ENCODE results near the gene TLN1. TPM values are rescaled to one million over a fixed set of nuclear protein-coding genes. Genes with fewer than 3 reads are reported as not detected.

The TLN1 gene
- total and polyA plus RNA-seq, 10 of the 15 experiments (the other 5 are each of a cell fraction or from before 2014, with no cell fraction given) = 11.6 to 305 (median 71.9) TPM

- no peak; the same call in 1 of the 2 replicates for TF ChIP-seq ZNF687 (IDR thresholded peaks at IDR 0.05)
- TF ChIP-seq CBX5 (IDR thresholded peaks at IDR 0.05; ENCODE audit: low read depth) = no peak
- 0 out of 2 replicates have a peak, but pooled peaks have one; percentile 40 for TF ChIP-seq ZNF207 (IDR thresholded peaks at IDR 0.05; ENCODE audit: borderline replicate concordance)
- TF ChIP-seq NBN (IDR thresholded peaks at IDR 0.05) = peak; percentile 85
- TF ChIP-seq SIX5 (IDR thresholded peaks at IDR 0.05; ENCODE audit: low read depth, low read length, severe bottlenecking) = no peak
- no peak for TF ChIP-seq CEBPB (IDR thresholded peaks at IDR 0.05; ENCODE audit: borderline replicate concordance in 1 of 2, low read depth in 2 of 2, low read length in 2 of 2)
- no peak for TF ChIP-seq FOS (IDR thresholded peaks at IDR 0.05; ENCODE audit: borderline replicate concordance, extremely low read depth, insufficient read length)
- no peak for TF ChIP-seq SREBF1 (IDR thresholded peaks at IDR 0.05; ENCODE audit: low read length)
- TF ChIP-seq FOXM1 (IDR thresholded peaks at IDR 0.05; ENCODE audit: low read depth, low read length) = no peak
- no peak for TF ChIP-seq RELA (IDR thresholded peaks at IDR 0.05; ENCODE audit: borderline replicate concordance, partially characterized antibody)
- TF ChIP-seq DPF2 (IDR thresholded peaks at IDR 0.05) = peak; percentile 53; the same call in 1 of the 2 replicates
- TF ChIP-seq ZSCAN29 (IDR thresholded peaks at IDR 0.05) = no peak
- peak; percentile 74 for TF ChIP-seq PBX3 (IDR thresholded peaks at IDR 0.05; ENCODE audit: insufficient replicate concordance, low read depth, low read length)
- no peak for TF ChIP-seq RB1 (IDR thresholded peaks at IDR 0.05; ENCODE audit: borderline replicate concordance)
- TF ChIP-seq MTA2 (IDR thresholded peaks at IDR 0.05; ENCODE audit: low read depth) = peak; percentile 37; the same call in 1 of the 2 replicates
- TF ChIP-seq ATF7 (IDR thresholded peaks at IDR 0.05; ENCODE audit: low read depth) = peak; percentile 26; the same call in 1 of the 2 replicates
- no peak for TF ChIP-seq E2F4 (IDR thresholded peaks at IDR 0.05; ENCODE audit: low read depth, low read length)
- no peak; the same call in 1 of the 2 replicates for TF ChIP-seq JUNB (IDR thresholded peaks at IDR 0.05)
- no peak for TF ChIP-seq CBX3 (IDR thresholded peaks at IDR 0.05; ENCODE audit: borderline replicate concordance, low read depth)
- TF ChIP-seq RBBP5 (conservative IDR thresholded peaks at IDR 0.05) = no peak
- no peak for TF ChIP-seq USF1 (IDR thresholded peaks at IDR 0.05; ENCODE audit: borderline replicate concordance, extremely low read length, insufficient read depth, low read depth, low read length)
- no peak for TF ChIP-seq PAX8 (IDR thresholded peaks at IDR 0.05)
- no peak for TF ChIP-seq EZH2 (IDR thresholded peaks at IDR 0.05; ENCODE audit: borderline replicate concordance, control insufficient read depth, low read depth, low read length)
- TF ChIP-seq RFX5 (IDR thresholded peaks at IDR 0.05; ENCODE audit: low read depth, low read length) = no peak
Measured at GRCh38 chr9:35728041-35728971, 3.7 kb downstream of the TLN1 start (continued).
